GM20000 (cell line): ENCODE results near the gene PKP4.

Source experiments
- DNase-seq: peaks from one replicate; pipeline ENCODE4 v3.0.0; 2012; ENCODE audit warnings: low spot score
- CTCF ChIP-seq: IDR thresholded peaks from 2 replicates; pipeline ENCODE4 v1.5.1; 2012; ENCODE audit warnings: mild to moderate bottlenecking, control low read depth; ENCODE audit errors: extremely low read depth, missing control alignments

PKP4 gene

GRCh38 chr2:158493458-158493857, 36.7 kb downstream of the PKP4 start:
- no peak for TF ChIP-seq CTCF
- no peak for DNase-seq

GRCh38 chr2:158495175-158495574, 38.4 kb downstream of the PKP4 start:
- DNase-seq, result no peak
- TF ChIP-seq CTCF, result no peak

GRCh38 chr2:158496986-158497385, 40.2 kb downstream of the PKP4 start:
- no peak for DNase-seq
- TF ChIP-seq CTCF, result no peak

- no peak for DNase-seq
- TF ChIP-seq CTCF, result no peak
Observed at GRCh38 chr2:158497486-158497885, 40.7 kb downstream of the PKP4 start.

- DNase-seq, result no peak
- no peak for TF ChIP-seq CTCF
Observed at GRCh38 chr2:158498043-158498748, 41.4 kb downstream of the PKP4 start.

GRCh38 chr2:158498749-158499136, 42.0 kb downstream of the PKP4 start:
- TF ChIP-seq CTCF, result no peak
- no peak for DNase-seq

GRCh38 chr2:158499383-158499782, 42.6 kb downstream of the PKP4 start:
- no peak for TF ChIP-seq CTCF
- no peak for DNase-seq
